Mesothelial cell of epicardium (in vitro differentiated cells): Measurements from ENCODE around the gene RECQL5. TPM values are rescaled to one million over a fixed set of nuclear protein-coding genes. Genes with fewer than 3 reads are reported as not detected.

Experiments used
- DNase-seq, 2 experiments: peaks; one replicate each; pipeline ENCODE4 v3.0.0; 2021; ENCODE audit warnings: low spot score in 2 of 2; ENCODE audit not compliant: unreplicated experiment in 2 of 2
- H3K27ac Mint-ChIP-seq: 2 replicates; pipeline ENCODE4 v1.8.0; 2021; ENCODE audit warnings: mixed read lengths
- H3K27me3 Mint-ChIP-seq: 2 replicates; pipeline ENCODE4 v1.8.0; 2021; ENCODE audit warnings: low read depth, mixed read lengths
- H3K36me3 Mint-ChIP-seq: 2 replicates; pipeline ENCODE4 v1.8.0; 2021; ENCODE audit warnings: mixed read lengths
- H3K4me1 Mint-ChIP-seq: 2 replicates; pipeline ENCODE4 v1.8.0; 2021; ENCODE audit warnings: mixed read lengths
- H3K4me3 Mint-ChIP-seq: 2 replicates; pipeline ENCODE4 v1.8.0; 2021; ENCODE audit warnings: mild to moderate bottlenecking, moderate library complexity, mixed read lengths
- H3K9me3 Mint-ChIP-seq: 2 replicates; pipeline ENCODE4 v1.8.0; 2021; ENCODE audit warnings: mixed read lengths
- total RNA-seq: library from RNA; stranded (reverse); gene quantifications from 3 replicates; pipeline ENCODE4 v1.2.1, GENCODE V29; 2021
- TF ChIP-seq, protein P1 (sequence below): fragments of 200-600 bp; sonication (generic); IDR thresholded peaks from one replicate; pipeline ENCODE4 v1.5.0; 2021; ENCODE audit warnings: antibody characterized with exemption; ENCODE audit not compliant: unreplicated experiment

Gene RECQL5
- total RNA-seq, 1 donor from 2014 or later, result 62.6 TPM

DNA sequence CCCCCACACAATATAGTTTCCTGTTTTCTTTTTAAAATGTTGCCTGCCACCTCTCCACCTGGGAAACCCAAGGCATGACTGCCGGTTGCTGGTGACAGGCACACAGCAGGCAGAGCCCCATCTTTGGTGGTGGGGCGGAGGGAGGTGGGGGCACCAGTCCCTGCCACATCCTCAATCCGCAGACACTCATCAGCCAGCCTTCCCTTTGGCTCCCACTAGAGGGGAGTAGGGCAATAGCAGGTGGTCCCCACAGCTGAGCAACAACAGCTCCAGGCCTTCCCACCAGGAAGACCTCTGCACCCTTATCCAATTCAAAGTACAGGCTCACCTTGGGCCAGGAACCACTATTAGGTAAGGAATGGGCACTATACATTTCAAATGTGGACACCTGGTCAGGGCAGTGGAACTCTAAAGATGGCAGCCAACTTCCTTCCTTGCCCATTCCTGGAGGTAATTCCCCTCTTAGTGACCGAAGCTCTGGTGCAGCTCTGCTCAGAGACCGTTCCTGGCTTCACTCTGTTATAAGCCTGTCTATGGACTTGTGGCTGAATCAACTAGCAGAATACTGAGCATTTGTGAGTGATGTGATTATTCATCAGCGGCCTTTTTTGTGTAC, 13.9 kb downstream of the RECQL5 start:
- H3K9me3 Mint-ChIP-seq, result no peaks in the 10 kb centered on the region

DNA sequence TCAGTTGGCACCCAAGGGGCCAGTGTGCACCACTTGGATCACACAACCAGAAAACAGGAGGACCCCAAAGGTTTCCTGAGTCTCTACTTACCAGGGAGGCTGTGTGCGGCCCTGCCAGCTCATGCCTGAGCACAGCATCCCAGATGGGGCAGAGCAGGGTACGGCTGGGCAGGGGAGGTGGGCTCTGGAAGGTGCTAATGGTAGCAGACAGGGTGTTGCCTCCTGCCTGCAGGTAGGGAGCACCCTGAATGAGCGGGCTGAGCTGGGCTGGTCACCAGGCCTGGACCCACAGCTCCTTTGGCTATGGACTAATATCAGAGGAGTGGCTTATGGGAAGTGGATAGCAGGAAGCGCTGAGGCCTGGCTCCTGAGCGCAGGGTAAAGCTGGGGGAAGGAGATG, 14.6 kb downstream of the RECQL5 start:
- Mint-ChIP-seq H3K4me1 (peaks cover 2% of the 10 kb centered on the region), H3K9me3 (no peaks in the 10 kb centered on the region), H3K27ac (peak overlapping the region; percentile 30), H3K36me3 (peaks cover 32% of the 10 kb centered on the region), H3K4me3 (no peak overlapping the region), H3K27me3 (no peaks in the 10 kb centered on the region)
- no peak for DNase-seq
- TF ChIP-seq, protein P1, sequence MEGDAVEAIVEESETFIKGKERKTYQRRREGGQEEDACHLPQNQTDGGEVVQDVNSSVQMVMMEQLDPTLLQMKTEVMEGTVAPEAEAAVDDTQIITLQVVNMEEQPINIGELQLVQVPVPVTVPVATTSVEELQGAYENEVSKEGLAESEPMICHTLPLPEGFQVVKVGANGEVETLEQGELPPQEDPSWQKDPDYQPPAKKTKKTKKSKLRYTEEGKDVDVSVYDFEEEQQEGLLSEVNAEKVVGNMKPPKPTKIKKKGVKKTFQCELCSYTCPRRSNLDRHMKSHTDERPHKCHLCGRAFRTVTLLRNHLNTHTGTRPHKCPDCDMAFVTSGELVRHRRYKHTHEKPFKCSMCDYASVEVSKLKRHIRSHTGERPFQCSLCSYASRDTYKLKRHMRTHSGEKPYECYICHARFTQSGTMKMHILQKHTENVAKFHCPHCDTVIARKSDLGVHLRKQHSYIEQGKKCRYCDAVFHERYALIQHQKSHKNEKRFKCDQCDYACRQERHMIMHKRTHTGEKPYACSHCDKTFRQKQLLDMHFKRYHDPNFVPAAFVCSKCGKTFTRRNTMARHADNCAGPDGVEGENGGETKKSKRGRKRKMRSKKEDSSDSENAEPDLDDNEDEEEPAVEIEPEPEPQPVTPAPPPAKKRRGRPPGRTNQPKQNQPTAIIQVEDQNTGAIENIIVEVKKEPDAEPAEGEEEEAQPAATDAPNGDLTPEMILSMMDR, result no peak

More for the DNA sequence above, 13.9 kb downstream of the RECQL5 start:
- TF ChIP-seq, protein P1, result peak; percentile 64
- H3K4me3 Mint-ChIP-seq, result no peak overlapping the region
- peak overlapping the region; percentile 79 for H3K27ac Mint-ChIP-seq
- no peak for DNase-seq
- H3K27me3 Mint-ChIP-seq, result no peaks in the 10 kb centered on the region
- peaks cover 29% of the 10 kb centered on the region for H3K36me3 Mint-ChIP-seq
- H3K4me1 Mint-ChIP-seq, result peaks cover 2% of the 10 kb centered on the region

DNA sequence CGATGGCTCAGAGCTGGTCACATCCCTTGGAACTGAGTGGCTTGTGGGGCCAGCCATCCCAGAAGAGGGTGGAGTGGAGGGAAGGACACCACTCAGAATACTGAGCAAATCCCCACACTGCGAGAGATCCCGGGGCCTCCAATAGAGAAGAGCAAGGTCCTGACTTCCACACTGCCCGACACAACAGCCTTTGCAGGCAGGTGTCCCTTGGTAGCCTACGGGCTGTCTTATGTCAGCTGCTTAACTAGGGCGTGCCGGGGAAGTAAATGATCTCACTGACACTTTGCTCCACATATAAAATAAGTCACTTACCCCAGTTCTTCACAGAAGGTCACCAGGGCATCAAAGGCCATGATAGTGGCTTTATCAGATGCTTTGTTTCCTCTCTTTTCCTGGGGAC, 16.1 kb downstream of the RECQL5 start:
- no peak overlapping the region for H3K27ac Mint-ChIP-seq
- DNase-seq, result no peak
- H3K4me3 Mint-ChIP-seq, result no peak overlapping the region
- TF ChIP-seq, protein P1, result no peak
- peaks cover 24% of the 10 kb centered on the region for H3K36me3 Mint-ChIP-seq
- H3K9me3 Mint-ChIP-seq, result no peaks in the 10 kb centered on the region
- peaks cover 10% of the 10 kb centered on the region for H3K4me1 Mint-ChIP-seq
- H3K27me3 Mint-ChIP-seq, result no peaks in the 10 kb centered on the region

DNA sequence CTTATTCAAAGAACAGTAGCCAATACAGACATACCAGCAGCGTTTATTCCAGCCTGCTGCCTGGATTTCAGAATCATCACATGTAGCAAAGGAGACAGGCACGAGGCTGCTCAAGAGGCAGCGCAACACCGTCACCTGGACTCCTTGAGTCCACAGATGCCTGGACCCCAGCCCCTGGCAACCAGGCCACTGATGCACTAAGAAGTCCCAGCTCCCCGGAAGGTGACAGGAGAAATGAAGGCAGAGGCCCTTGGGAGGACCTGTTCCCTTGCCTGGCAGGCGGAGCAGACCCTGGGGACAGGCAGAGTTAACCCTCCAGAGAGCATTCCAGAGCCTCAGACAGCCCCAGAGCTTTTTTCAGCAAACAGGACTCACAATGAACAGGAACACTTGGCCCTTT, 17.3 kb downstream of the RECQL5 start:
- Mint-ChIP-seq H3K36me3 (peaks cover 24% of the 10 kb centered on the region), H3K4me1 (peaks cover 22% of the 10 kb centered on the region), H3K27ac (no peak overlapping the region), H3K4me3 (no peak overlapping the region), H3K9me3 (no peaks in the 10 kb centered on the region), H3K27me3 (no peaks in the 10 kb centered on the region)
- TF ChIP-seq, protein P1, result no peak
- no peak for DNase-seq

DNA sequence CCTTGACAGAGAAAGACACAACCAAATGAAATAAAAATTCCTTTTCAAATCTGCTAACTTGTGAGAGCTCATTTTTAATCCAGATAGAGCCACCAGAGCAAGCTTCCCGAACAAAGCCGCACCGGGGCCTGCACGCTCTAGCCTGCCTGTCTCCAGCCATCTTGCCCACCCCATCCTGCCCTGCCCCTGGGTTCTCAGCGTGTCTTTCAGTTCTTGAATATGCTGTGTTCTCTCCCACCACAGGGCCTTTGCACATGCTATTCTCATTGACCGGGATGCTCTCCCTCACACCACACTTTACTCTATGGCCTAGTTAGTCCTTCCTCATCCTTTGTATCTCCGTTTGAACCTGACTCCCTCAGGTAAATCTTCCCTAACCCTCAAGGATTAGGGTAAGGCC, 19.0 kb downstream of the RECQL5 start:
- Mint-ChIP-seq H3K27ac (peak overlapping the region; percentile 88), H3K4me3 (no peak overlapping the region), H3K9me3 (no peaks in the 10 kb centered on the region), H3K4me1 (peaks cover 23% of the 10 kb centered on the region), H3K36me3 (peaks cover 20% of the 10 kb centered on the region), H3K27me3 (no peaks in the 10 kb centered on the region)
- no peak for DNase-seq
- TF ChIP-seq, protein P1, result no peak
